GM12891 (cell line): ENCODE results near the gene PTCD3.

Source experiments
- DNase-seq: peaks from one replicate; pipeline ENCODE4 v3.0.0; 2011; ENCODE audit warnings: low spot score; ENCODE audit not compliant: insufficient read length
- FAIRE-seq: peaks from 2 replicates; lab custom pipeline; 2011; peaks lifted over from hg19 to GRCh38; lab: Jason Lieb, UNC
- PAX5 ChIP-seq: IDR thresholded peaks from 2 replicates; pipeline ENCODE4 v1.6.1; 2011; ENCODE audit warnings: low read length, moderate library complexity, mild to moderate bottlenecking; ENCODE audit not compliant: insufficient read depth, severe bottlenecking
- POLR2A ChIP-seq: IDR thresholded peaks from 2 replicates; pipeline ENCODE4 v1.6.1; 2011; ENCODE audit warnings: low read depth, low read length, control low read depth
- POLR2AphosphoS5 ChIP-seq: IDR thresholded peaks from 2 replicates; pipeline ENCODE4 v1.6.1; 2011; ENCODE audit warnings: low read depth, low read length, control low read depth
- POU2F2 ChIP-seq: IDR thresholded peaks from 2 replicates; pipeline ENCODE4 v1.6.1; 2011; ENCODE audit warnings: low read depth, mild to moderate bottlenecking, control low read depth, low read length, moderate library complexity
- SPI1 ChIP-seq: IDR thresholded peaks from 2 replicates; pipeline ENCODE4 v1.6.1; 2011; ENCODE audit warnings: low read depth, low read length, control low read depth
- TAF1 ChIP-seq: IDR thresholded peaks from 2 replicates; pipeline ENCODE4 v1.6.1; 2011; ENCODE audit warnings: low read depth, low read length, control low read depth

The PTCD3 gene

GRCh38 chr2:86171295-86171694 is 65.3 kb downstream of the PTCD3 start:
- TF ChIP-seq POLR2AphosphoS5 (no peak), SPI1 (no peak), POU2F2 (no peak), PAX5 (no peak)
- DNase-seq (no peak), FAIRE-seq (no peak)

DNA sequence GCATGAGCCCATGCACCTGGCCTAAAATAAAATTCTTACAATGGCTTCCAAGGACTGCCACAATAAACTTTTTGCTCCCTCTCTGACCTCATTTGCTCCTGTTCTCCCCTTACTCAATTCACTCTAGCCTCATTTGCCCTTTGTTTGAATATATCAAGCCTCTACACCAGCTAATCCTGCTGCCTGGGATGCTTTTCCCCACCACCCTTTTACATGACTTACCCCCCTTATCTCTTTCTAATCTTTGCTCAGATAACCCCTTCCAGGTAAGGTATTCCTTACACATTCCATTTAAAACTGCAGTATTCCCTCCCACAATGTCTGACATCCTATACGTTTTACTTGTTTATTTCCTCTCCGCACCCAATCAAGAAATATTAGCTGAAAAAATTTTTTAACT is 66.6 kb downstream of the PTCD3 start:
- DNase-seq = no peak
- TF ChIP-seq SPI1 (no peak), POLR2AphosphoS5 (no peak), POLR2A (no peak), TAF1 (no peak), PAX5 (no peak), POU2F2 (no peak)
- no peak for FAIRE-seq

GRCh38 chr2:86174445-86174844 is 68.4 kb downstream of the PTCD3 start:
- DNase-seq = no peak
- no peak for FAIRE-seq
- TF ChIP-seq SPI1 (peak; percentile 77), PAX5 (no peak), TAF1 (no peak), POLR2AphosphoS5 (no peak), POU2F2 (no peak), POLR2A (no peak)

- DNase-seq (no peak), FAIRE-seq (no peak)
- no peak for TF ChIP-seq POLR2AphosphoS5
- no peak for TF ChIP-seq POU2F2
- no peak for TF ChIP-seq SPI1
- TF ChIP-seq POLR2A = no peak
- no peak for TF ChIP-seq PAX5
- no peak for TF ChIP-seq TAF1
These were observed 69.8 kb downstream of the PTCD3 start for GRCh38 chr2:86175828-86176227.

DNA sequence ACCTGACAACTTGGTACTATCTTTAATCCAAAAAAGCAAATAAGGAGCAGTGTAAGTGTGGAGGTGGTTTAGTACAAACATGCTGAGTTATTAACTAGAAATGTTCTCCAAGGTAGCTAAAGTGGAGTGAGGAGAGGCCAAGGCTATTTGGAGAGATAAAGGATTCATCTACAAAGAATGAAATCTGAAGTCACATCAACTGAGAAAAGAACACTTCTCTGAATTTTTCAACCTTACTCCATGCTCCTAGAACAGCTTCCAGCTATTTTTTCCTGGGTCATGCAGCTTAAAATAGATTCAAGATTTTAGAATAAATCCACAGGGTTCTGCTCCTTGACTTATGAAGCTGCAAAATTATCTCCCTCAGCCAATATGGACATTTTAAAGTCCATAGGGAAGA is 70.6 kb downstream of the PTCD3 start:
- FAIRE-seq (no peak), DNase-seq (no peak)
- TF ChIP-seq TAF1 = no peak
- TF ChIP-seq PAX5 = no peak
- no peak for TF ChIP-seq POLR2A
- no peak for TF ChIP-seq SPI1
- no peak for TF ChIP-seq POU2F2
- no peak for TF ChIP-seq POLR2AphosphoS5

GRCh38 chr2:86185517-86186212 is 79.6 kb downstream of the PTCD3 start:
- FAIRE-seq = peak; percentile 65
- TF ChIP-seq PAX5 (no peak), POLR2A (no peak), TAF1 (no peak), SPI1 (no peak), POU2F2 (no peak), POLR2AphosphoS5 (no peak)
- DNase-seq = no peak

- FAIRE-seq (no peak), DNase-seq (no peak)
- TF ChIP-seq SPI1 (no peak), TAF1 (no peak), PAX5 (no peak), POLR2AphosphoS5 (no peak), POLR2A (no peak), POU2F2 (no peak)
These were observed 80.4 kb downstream of the PTCD3 start for GRCh38 chr2:86186431-86186830.

- no peak for DNase-seq
- no peak for TF ChIP-seq POLR2A
- no peak for TF ChIP-seq POLR2AphosphoS5
- TF ChIP-seq PAX5 = no peak
- TF ChIP-seq POU2F2 = no peak
- no peak for TF ChIP-seq SPI1
- TF ChIP-seq TAF1 = no peak
- FAIRE-seq = no peak
These were observed 83.9 kb downstream of the PTCD3 start for GRCh38 chr2:86189782-86190416.
